Naive B cell (primary cell): ENCODE data around the gene CLASP1. TPM values are rescaled to one million over a fixed set of nuclear protein-coding genes. Genes with fewer than 3 reads are reported as not detected.
"Not testable (repeated sequence)": the region's sequence is repeated elsewhere in the genome, so short reads cannot be mapped to it uniquely, and the experiment has no call there.

ENCODE experiments used
- ATAC-seq, 2 donors: fragments of 150-1000 bp; cut with Tn5 transposase; 2 replicates each; pipeline ENCODE4 v1.10.0; 2021; ENCODE audit warnings: low read depth in 2 of 2, mild to moderate bottlenecking in 2 of 2, moderate library complexity in 2 of 2
- DNase-seq: peaks from one replicate; pipeline ENCODE4 v3.0.0; 2022
- H3K27ac Mint-ChIP-seq, 6 donors: one replicate each; pipeline ENCODE4 v1.8.0; 2020 to 2022; ENCODE audit warnings: mild to moderate bottlenecking in 6 of 6, mixed read lengths in 6 of 6, moderate library complexity in 5 of 6, inconsistent platforms in 2 of 6
- H3K27me3 Mint-ChIP-seq, 3 donors: one replicate each; pipeline ENCODE4 v1.8.0; 2021 to 2022; ENCODE audit warnings: mixed read lengths in 3 of 3, mild to moderate bottlenecking in 1 of 3
- H3K36me3 Mint-ChIP-seq, 2 donors: one replicate each; pipeline ENCODE4 v1.8.0; 2020 to 2022; ENCODE audit warnings: mixed read lengths in 2 of 2, inconsistent platforms in 1 of 2, mild to moderate bottlenecking in 1 of 2
- H3K4me1 Mint-ChIP-seq, 3 donors: one replicate each; pipeline ENCODE4 v1.8.0; 2020 to 2022; ENCODE audit warnings: mixed read lengths in 3 of 3, inconsistent platforms in 1 of 3, mild to moderate bottlenecking in 1 of 3, moderate library complexity in 1 of 3
- H3K4me3 Mint-ChIP-seq, 8 donors: one replicate each; pipeline ENCODE4 v1.8.0; 2020 to 2022; ENCODE audit warnings: mild to moderate bottlenecking in 8 of 8, mixed read lengths in 8 of 8, moderate library complexity in 8 of 8, inconsistent platforms in 2 of 8
- H3K9me3 Mint-ChIP-seq, 7 donors: one replicate each; pipeline ENCODE4 v1.8.0; 2020 to 2022; ENCODE audit warnings: mixed read lengths in 7 of 7, mild to moderate bottlenecking in 5 of 7, inconsistent platforms in 2 of 7, moderate library complexity in 1 of 7
- polyA plus RNA-seq, 6 donors: library from polyadenylated mRNA; unstranded; fragments of 300-500 nt; fragmentation: Illumina TruSeq; gene quantifications; one replicate each; pipeline ENCODE4 v1.2.3, GENCODE V29; 2021; ENCODE audit warnings: low read depth in 6 of 6

The CLASP1 gene
- polyA plus RNA-seq, 6 donors from 2014 or later, result 4.6 to 24.1 (median 13.5) TPM

- DNase-seq (no peak), ATAC-seq (no peak)
- Mint-ChIP-seq H3K27ac (peak overlapping the region in 1 of 6 donors; percentile 57), H3K4me3 (no peak overlapping the region), H3K27me3 (no peaks in the 10 kb centered on the region), H3K36me3 (peaks cover 22 to 32% of the 10 kb centered on the region in 2 donors), H3K9me3 (peaks cover 0 to 4% (median 0%) of the 10 kb centered on the region in 7 donors), H3K4me1 (peaks cover 0 to 4% (median 0%) of the 10 kb centered on the region in 3 donors)
These were observed 302.4 kb downstream of the CLASP1 start for GRCh38 chr2:121346859-121347258.

- peaks cover 0 to 4% (median 0%) of the 10 kb centered on the region in 7 donors for H3K9me3 Mint-ChIP-seq
These were observed 302.9 kb downstream of the CLASP1 start for GRCh38 chr2:121346407-121346806.

GRCh38 chr2:121345887-121346286, 303.4 kb downstream of the CLASP1 start:
- no peak overlapping the region for H3K4me3 Mint-ChIP-seq
- peaks cover 31 to 38% of the 10 kb centered on the region in 2 donors for H3K36me3 Mint-ChIP-seq
- peaks cover 0 to 4% (median 0%) of the 10 kb centered on the region in 7 donors for H3K9me3 Mint-ChIP-seq
- H3K27me3 Mint-ChIP-seq, result no peaks in the 10 kb centered on the region
- H3K27ac Mint-ChIP-seq, result no peak overlapping the region
- H3K4me1 Mint-ChIP-seq, result peaks cover 0 to 4% (median 0%) of the 10 kb centered on the region in 3 donors
- no peak for ATAC-seq
- DNase-seq, result no peak

More at GRCh38 chr2:121346407-121346806, 302.9 kb downstream of the CLASP1 start:
- peaks cover 26 to 35% of the 10 kb centered on the region in 2 donors for H3K36me3 Mint-ChIP-seq
- no peak overlapping the region for H3K4me3 Mint-ChIP-seq
- ATAC-seq (no peak), DNase-seq (no peak)
- H3K4me1 Mint-ChIP-seq, result peaks cover 0 to 4% (median 0%) of the 10 kb centered on the region in 3 donors
- peak overlapping the region in 1 of 6 donors; percentile 47 for H3K27ac Mint-ChIP-seq
- H3K27me3 Mint-ChIP-seq, result no peaks in the 10 kb centered on the region

- H3K27me3 Mint-ChIP-seq, result no peaks in the 10 kb centered on the region
- peaks cover 0 to 4% (median 0%) of the 10 kb centered on the region in 7 donors for H3K9me3 Mint-ChIP-seq
- H3K4me3 Mint-ChIP-seq, result no peak overlapping the region
- H3K36me3 Mint-ChIP-seq, result peaks cover 39 to 44% of the 10 kb centered on the region in 2 donors
- ATAC-seq (no peak), DNase-seq (no peak)
- peak overlapping the region in 2 of 6 donors; percentile 34 to 68 for H3K27ac Mint-ChIP-seq
- H3K4me1 Mint-ChIP-seq, result peaks cover 0 to 4% (median 0%) of the 10 kb centered on the region in 3 donors
These were observed 304.2 kb downstream of the CLASP1 start for GRCh38 chr2:121345101-121345500.

GRCh38 chr2:121343828-121344399, 305.3 kb downstream of the CLASP1 start:
- ATAC-seq, H3K27me3 Mint-ChIP-seq: not testable (repeated sequence)
- peak overlapping the region in 2 of 6 donors; percentile 1 to 85 for H3K27ac Mint-ChIP-seq

GRCh38 chr2:121343191-121343590, 306.1 kb downstream of the CLASP1 start:
- H3K27ac Mint-ChIP-seq, result peak overlapping the region in 1 of 6 donors; percentile 85

More at GRCh38 chr2:121343828-121344399, 305.3 kb downstream of the CLASP1 start:
- H3K36me3 Mint-ChIP-seq, result peaks cover 37 to 47% of the 10 kb centered on the region in 2 donors
- H3K4me1 Mint-ChIP-seq, H3K4me3 Mint-ChIP-seq, DNase-seq, H3K9me3 Mint-ChIP-seq: not testable (repeated sequence)

GRCh38 chr2:121342751-121343150, 306.5 kb downstream of the CLASP1 start:
- ATAC-seq (no peak), DNase-seq (no peak)
- Mint-ChIP-seq H3K9me3 (peaks cover 0 to 4% (median 0%) of the 10 kb centered on the region in 7 donors), H3K36me3 (peaks cover 32 to 49% of the 10 kb centered on the region in 2 donors), H3K4me1 (peaks cover 0 to 4% (median 0%) of the 10 kb centered on the region in 3 donors), H3K27ac (peak overlapping the region in 1 of 6 donors; percentile 69), H3K27me3 (no peaks in the 10 kb centered on the region), H3K4me3 (no peak overlapping the region)

More at GRCh38 chr2:121343191-121343590, 306.1 kb downstream of the CLASP1 start:
- no peak for DNase-seq
- H3K36me3 Mint-ChIP-seq, result peaks cover 37 to 51% of the 10 kb centered on the region in 2 donors
- no peaks in the 10 kb centered on the region for H3K27me3 Mint-ChIP-seq
- peaks cover 0 to 4% (median 0%) of the 10 kb centered on the region in 7 donors for H3K9me3 Mint-ChIP-seq
- H3K4me1 Mint-ChIP-seq, result peaks cover 0 to 4% (median 0%) of the 10 kb centered on the region in 3 donors
- H3K4me3 Mint-ChIP-seq, result no peak overlapping the region
- ATAC-seq, result no peak

- ATAC-seq, result no peak
- Mint-ChIP-seq H3K27ac (peak overlapping the region in 5 of 6 donors; percentile 9 to 75 (median 34)), H3K27me3 (no peaks in the 10 kb centered on the region), H3K36me3 (peaks cover 25 to 38% of the 10 kb centered on the region in 2 donors), H3K4me1 (peaks cover 0 to 4% (median 0%) of the 10 kb centered on the region in 3 donors), H3K9me3 (peaks cover 0 to 4% (median 0%) of the 10 kb centered on the region in 7 donors), H3K4me3 (no peak overlapping the region)
- no peak for DNase-seq
These were observed 308.3 kb downstream of the CLASP1 start for GRCh38 chr2:121340926-121341325.

- DNase-seq (no peak), ATAC-seq (no peak)
- Mint-ChIP-seq H3K4me1 (peaks cover 0 to under 1% (median 0%) of the 10 kb centered on the region in 3 donors), H3K36me3 (peaks cover 18 to 33% of the 10 kb centered on the region in 2 donors), H3K27me3 (no peaks in the 10 kb centered on the region), H3K9me3 (peaks cover 0 to under 1% (median 0%) of the 10 kb centered on the region in 7 donors), H3K27ac (no peak overlapping the region), H3K4me3 (no peak overlapping the region)
These were observed 311.0 kb downstream of the CLASP1 start for GRCh38 chr2:121338281-121338680.

GRCh38 chr2:121336528-121337294, 312.6 kb downstream of the CLASP1 start:
- ATAC-seq (no peak), DNase-seq (no peak)
- peak overlapping the region in 1 of 6 donors; percentile 77 for H3K27ac Mint-ChIP-seq
- H3K9me3 Mint-ChIP-seq, result no peaks in the 10 kb centered on the region
- H3K27me3 Mint-ChIP-seq, result peaks cover 0 to 6% (median 0%) of the 10 kb centered on the region in 3 donors
- no peaks in the 10 kb centered on the region for H3K4me1 Mint-ChIP-seq
- H3K4me3 Mint-ChIP-seq, result no peak overlapping the region
- peaks cover 12 to 28% of the 10 kb centered on the region in 2 donors for H3K36me3 Mint-ChIP-seq

- peak overlapping the region in 1 of 6 donors; percentile 2 for H3K27ac Mint-ChIP-seq
- H3K4me3 Mint-ChIP-seq, result no peak overlapping the region
- no peaks in the 10 kb centered on the region for H3K4me1 Mint-ChIP-seq
- DNase-seq, result no peak
- ATAC-seq, result no peak
- no peaks in the 10 kb centered on the region for H3K9me3 Mint-ChIP-seq
- H3K36me3 Mint-ChIP-seq, result peaks cover 3 to 17% of the 10 kb centered on the region in 2 donors
- H3K27me3 Mint-ChIP-seq, result peaks cover 0 to 6% (median 5%) of the 10 kb centered on the region in 3 donors
These were observed 313.7 kb downstream of the CLASP1 start for GRCh38 chr2:121335294-121336290.

GRCh38 chr2:121334581-121335293, 314.5 kb downstream of the CLASP1 start:
- no peak for DNase-seq
- peaks cover 0 to 9% of the 10 kb centered on the region in 2 donors for H3K36me3 Mint-ChIP-seq
- peak overlapping the region in 2 of 6 donors; percentile 63 to 78 for H3K27ac Mint-ChIP-seq
- H3K27me3 Mint-ChIP-seq, result peaks cover 3 to 8% (median 7%) of the 10 kb centered on the region in 3 donors
- H3K4me3 Mint-ChIP-seq, result no peak overlapping the region
- no peaks in the 10 kb centered on the region for H3K4me1 Mint-ChIP-seq
- no peaks in the 10 kb centered on the region for H3K9me3 Mint-ChIP-seq
- ATAC-seq, result no peak
